Kidney epithelial cell (primary cell): Measurements from ENCODE around the gene GLYATL3. TPM values are rescaled to one million over a fixed set of nuclear protein-coding genes. Genes with fewer than 3 reads are reported as not detected.

Source experiments
- DNase-seq: peaks from one replicate; pipeline ENCODE4 v3.0.0-alpha.2; 2010; ENCODE audit warnings: low read depth
- H3K27me3 ChIP-seq: 2 replicates; pipeline ENCODE4 v1.6.0; 2011; ENCODE audit warnings: low read length; ENCODE audit not compliant: control insufficient read depth, insufficient read depth
- H3K36me3 ChIP-seq: 2 replicates; pipeline ENCODE4 v1.5.1; 2011; ENCODE audit warnings: low read length; ENCODE audit not compliant: control insufficient read depth, insufficient read depth
- H3K4me3 ChIP-seq: 2 replicates; pipeline ENCODE4 v1.5.1; 2011; ENCODE audit warnings: low read depth, mild to moderate bottlenecking, control low read depth, low read length
- total RNA-seq: library from RNA; depleted of rRNA; stranded (reverse); fragments of >200 nt; gene quantifications from 2 replicates; pipeline ENCODE4 v1.2.3, GENCODE V29; 2015
- TF ChIP-seq, protein P1 (sequence below): IDR thresholded peaks from 2 replicates; pipeline ENCODE4 v1.5.1; 2011; ENCODE audit warnings: mild to moderate bottlenecking, moderate library complexity, low read length, control low read depth, inconsistent platforms; ENCODE audit not compliant: insufficient read depth, poor library complexity, severe bottlenecking

Gene GLYATL3
- total RNA-seq, 1 donor from 2014 or later = not detected

DNA sequence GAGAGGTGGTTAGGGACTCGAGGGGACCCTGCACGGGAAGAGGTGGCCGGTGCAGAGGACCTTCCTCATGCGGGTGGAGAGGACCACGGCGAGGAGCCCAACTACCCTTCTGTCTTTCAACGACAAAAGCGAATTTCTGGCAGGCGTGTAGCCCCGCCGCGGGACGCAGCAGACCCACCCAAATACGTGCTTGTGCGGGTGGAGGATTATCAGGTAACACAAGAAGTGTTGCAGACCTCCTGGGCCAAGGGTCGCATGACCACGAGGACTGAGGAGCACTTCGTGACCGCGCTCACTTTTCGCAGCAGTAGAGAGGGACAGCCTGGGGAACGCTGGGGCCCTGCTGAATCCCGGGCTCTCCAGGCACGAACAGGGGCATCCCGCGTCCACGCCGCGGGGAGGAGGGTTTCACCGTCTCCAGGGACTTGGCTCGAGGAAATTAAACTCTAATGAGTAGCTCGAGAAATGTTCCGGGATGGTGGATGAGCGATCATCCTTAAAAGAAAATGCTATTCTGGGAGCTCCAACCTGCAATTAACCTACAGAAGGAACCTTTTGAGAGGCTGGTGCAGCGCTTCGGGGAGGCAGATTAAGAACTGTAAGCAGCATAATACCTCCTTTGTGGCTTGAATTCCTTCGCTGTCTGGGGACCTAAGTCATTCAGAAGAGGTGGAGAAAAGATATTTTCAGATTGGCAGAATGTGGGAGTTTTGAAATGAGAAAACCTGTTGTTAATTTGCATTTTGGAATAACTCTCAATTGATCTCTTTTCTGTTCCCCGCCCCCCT is 51.5 kb downstream of the GLYATL3 start:
- TF ChIP-seq, protein P1, sequence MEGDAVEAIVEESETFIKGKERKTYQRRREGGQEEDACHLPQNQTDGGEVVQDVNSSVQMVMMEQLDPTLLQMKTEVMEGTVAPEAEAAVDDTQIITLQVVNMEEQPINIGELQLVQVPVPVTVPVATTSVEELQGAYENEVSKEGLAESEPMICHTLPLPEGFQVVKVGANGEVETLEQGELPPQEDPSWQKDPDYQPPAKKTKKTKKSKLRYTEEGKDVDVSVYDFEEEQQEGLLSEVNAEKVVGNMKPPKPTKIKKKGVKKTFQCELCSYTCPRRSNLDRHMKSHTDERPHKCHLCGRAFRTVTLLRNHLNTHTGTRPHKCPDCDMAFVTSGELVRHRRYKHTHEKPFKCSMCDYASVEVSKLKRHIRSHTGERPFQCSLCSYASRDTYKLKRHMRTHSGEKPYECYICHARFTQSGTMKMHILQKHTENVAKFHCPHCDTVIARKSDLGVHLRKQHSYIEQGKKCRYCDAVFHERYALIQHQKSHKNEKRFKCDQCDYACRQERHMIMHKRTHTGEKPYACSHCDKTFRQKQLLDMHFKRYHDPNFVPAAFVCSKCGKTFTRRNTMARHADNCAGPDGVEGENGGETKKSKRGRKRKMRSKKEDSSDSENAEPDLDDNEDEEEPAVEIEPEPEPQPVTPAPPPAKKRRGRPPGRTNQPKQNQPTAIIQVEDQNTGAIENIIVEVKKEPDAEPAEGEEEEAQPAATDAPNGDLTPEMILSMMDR = no peak
- Histone ChIP-seq H3K27me3 (no peaks in the 10 kb centered on the region), H3K36me3 (no peaks in the 10 kb centered on the region), H3K4me3 (peak overlapping the region; percentile 70)
- DNase-seq = no peak

DNA sequence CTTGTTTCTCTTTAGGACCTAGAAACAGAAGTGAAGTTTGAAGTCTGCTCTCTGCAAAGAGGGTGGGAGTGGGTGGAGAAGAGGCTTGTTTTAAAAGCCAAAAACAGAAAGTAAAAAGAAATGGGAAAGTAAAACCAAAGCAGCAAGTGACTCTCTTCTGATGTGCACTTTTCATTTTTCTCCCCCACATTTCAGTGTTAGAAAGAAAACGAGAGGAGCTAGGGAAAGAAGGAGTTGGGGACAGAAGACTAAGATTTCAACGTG is 52.1 kb downstream of the GLYATL3 start:
- H3K4me3 ChIP-seq = peak overlapping the region; percentile 70
- H3K27me3 ChIP-seq = no peaks in the 10 kb centered on the region
- no peaks in the 10 kb centered on the region for H3K36me3 ChIP-seq
- TF ChIP-seq, protein P1 = no peak
- no peak for DNase-seq

DNA sequence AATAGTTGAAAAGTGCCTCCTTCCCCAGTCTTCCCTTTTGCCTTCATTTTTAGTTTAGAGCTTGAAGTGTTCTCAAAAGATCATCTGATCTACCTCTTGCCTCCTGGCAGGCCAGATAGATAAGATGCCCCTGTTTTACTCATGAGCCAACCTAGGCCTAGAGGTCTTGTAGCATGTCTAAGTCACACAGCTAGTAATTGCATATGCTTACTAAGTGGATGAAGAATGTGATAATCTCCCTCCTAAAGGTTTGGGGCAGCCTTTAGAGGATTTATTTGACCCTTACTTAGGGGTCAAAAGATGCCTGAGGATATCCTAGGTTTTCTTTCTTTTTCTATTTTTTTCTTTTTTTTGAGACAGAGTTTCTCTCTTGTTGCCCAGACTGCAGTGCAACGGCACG is 52.9 kb downstream of the GLYATL3 start:
- Histone ChIP-seq H3K4me3 (no peak overlapping the region), H3K27me3 (no peaks in the 10 kb centered on the region), H3K36me3 (no peaks in the 10 kb centered on the region)
- no peak for DNase-seq
- TF ChIP-seq, protein P1 = no peak

DNA sequence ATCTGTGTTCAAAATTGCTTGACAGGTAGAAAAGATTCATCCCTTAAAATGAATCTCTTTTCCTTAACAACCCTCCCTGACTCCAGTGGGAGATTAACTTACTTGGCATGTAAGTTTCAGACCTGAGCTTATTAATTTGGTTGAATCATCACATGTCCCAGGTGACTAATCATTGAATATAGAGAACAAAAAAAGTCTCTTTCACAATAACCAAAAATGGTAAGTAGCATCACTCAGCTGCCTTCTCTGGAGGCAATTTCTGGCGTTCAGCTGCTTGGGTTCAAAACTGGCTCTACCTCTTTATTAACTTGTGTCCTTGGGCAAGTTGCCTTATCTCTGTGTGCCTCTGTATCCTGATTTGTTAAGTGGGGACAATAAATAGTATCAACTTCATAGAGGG is 53.7 kb downstream of the GLYATL3 start:
- TF ChIP-seq, protein P1 = no peak
- DNase-seq = peak; percentile 56
- Histone ChIP-seq H3K36me3 (no peaks in the 10 kb centered on the region), H3K4me3 (no peak overlapping the region), H3K27me3 (no peaks in the 10 kb centered on the region)

DNA sequence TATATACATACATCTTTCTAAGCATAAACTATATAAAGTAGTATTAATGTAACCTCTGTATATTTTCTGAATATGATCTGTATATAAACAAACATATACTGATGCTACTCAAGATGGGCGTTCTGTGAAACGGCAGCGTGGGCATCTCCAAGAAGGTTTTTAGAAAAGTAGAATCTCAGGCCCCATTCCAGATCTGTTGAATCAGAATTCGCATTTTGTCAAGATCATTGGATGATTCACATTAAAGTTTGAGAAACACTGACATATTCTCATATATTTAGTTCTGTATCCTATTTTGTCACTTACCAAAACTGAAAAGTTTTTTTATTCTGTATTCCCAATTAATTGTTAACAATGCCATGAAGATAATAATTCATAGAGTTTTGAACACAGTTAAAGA is 56.2 kb downstream of the GLYATL3 start:
- DNase-seq = no peak
- H3K36me3 ChIP-seq = no peaks in the 10 kb centered on the region
- no peaks in the 10 kb centered on the region for H3K27me3 ChIP-seq
- TF ChIP-seq, protein P1 = no peak
- no peak overlapping the region for H3K4me3 ChIP-seq

DNA sequence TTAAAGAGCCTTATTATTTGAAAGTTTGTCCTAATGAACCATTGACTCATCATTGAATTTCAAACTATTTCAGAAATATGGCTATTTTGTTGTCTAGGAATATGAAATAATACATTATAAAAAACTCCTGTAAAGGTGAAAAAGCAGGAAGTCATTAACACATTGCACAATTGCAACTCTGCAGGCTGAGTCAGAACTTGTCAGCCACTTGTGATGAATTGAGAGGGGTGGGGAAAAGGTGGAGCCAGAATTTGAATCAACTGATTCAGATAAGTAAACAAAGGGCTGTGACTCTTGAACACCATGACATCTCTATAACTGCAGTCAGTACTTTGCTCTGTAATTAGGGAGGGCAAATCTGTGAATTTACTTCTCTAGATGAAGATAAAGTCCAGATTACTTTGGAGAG is 56.7 kb downstream of the GLYATL3 start:
- H3K36me3 ChIP-seq = no peaks in the 10 kb centered on the region
- H3K27me3 ChIP-seq = no peaks in the 10 kb centered on the region
- H3K4me3 ChIP-seq = no peak overlapping the region
- TF ChIP-seq, protein P1 = no peak
- peak; percentile 85 for DNase-seq
